H7 (cell line): ENCODE measurements around the gene TMEM174. TPM values are rescaled to one million over a fixed set of nuclear protein-coding genes. Genes with fewer than 3 reads are reported as not detected.
A peak's percentile ranks its signal among the peaks of the same experiment; 100 is the strongest.

Experiments used
- DNase-seq: peaks from one replicate; pipeline ENCODE4 v3.0.0; 2012
- H3K27me3 ChIP-seq: 2 replicates; pipeline ENCODE4 v1.6.0; 2011; ENCODE audit warnings: mild to moderate bottlenecking, low read length; ENCODE audit not compliant: control insufficient read depth, insufficient read depth
- H3K36me3 ChIP-seq: replicated peaks from 2 replicates; pipeline ENCODE4 v1.5.1; 2011; ENCODE audit warnings: low read length; ENCODE audit not compliant: control insufficient read depth, insufficient read depth
- H3K4me3 ChIP-seq: 2 replicates; pipeline ENCODE4 v1.5.1; 2011; ENCODE audit warnings: low read depth, mild to moderate bottlenecking, control low read depth, low read length, moderate library complexity; ENCODE audit not compliant: insufficient read depth
- total RNA-seq: library from RNA; depleted of rRNA; stranded (reverse); fragments of >200 nt; shearing (Covaris generic); gene quantifications from 2 replicates; pipeline ENCODE4 v1.2.3, GENCODE V29; 2014

Gene TMEM174
- total RNA-seq, 1 experiment from 2014 or later: not detected

GRCh38 chr5:73142035-73142434 is 31.0 kb upstream of the TMEM174 start:
- Histone ChIP-seq H3K27me3 (no peaks in the 10 kb centered on the region), H3K36me3 (no peaks in the 10 kb centered on the region), H3K4me3 (no peak overlapping the region)
- no peak for DNase-seq

GRCh38 chr5:73143716-73144115 is 29.3 kb upstream of the TMEM174 start:
- H3K4me3 ChIP-seq: no peak overlapping the region
- H3K36me3 ChIP-seq: no peaks in the 10 kb centered on the region
- DNase-seq: no peak
- H3K27me3 ChIP-seq: no peaks in the 10 kb centered on the region

- no peaks in the 10 kb centered on the region for H3K36me3 ChIP-seq
- no peak overlapping the region for H3K4me3 ChIP-seq
- no peaks in the 10 kb centered on the region for H3K27me3 ChIP-seq
- DNase-seq: no peak
Measured at GRCh38 chr5:73149540-73149939, 23.5 kb upstream of the TMEM174 start.

GRCh38 chr5:73150876-73151275 is 22.1 kb upstream of the TMEM174 start:
- Histone ChIP-seq H3K4me3 (no peak overlapping the region), H3K36me3 (no peaks in the 10 kb centered on the region), H3K27me3 (no peaks in the 10 kb centered on the region)
- no peak for DNase-seq

- no peaks in the 10 kb centered on the region for H3K27me3 ChIP-seq
- H3K36me3 ChIP-seq: no peaks in the 10 kb centered on the region
- no peak for DNase-seq
- H3K4me3 ChIP-seq: no peak overlapping the region
Measured at GRCh38 chr5:73151766-73152410, 21.1 kb upstream of the TMEM174 start.

GRCh38 chr5:73152411-73153388 is 20.3 kb upstream of the TMEM174 start:
- Histone ChIP-seq H3K27me3 (no peaks in the 10 kb centered on the region), H3K4me3 (no peak overlapping the region), H3K36me3 (no peaks in the 10 kb centered on the region)
- peak; percentile 54 for DNase-seq

GRCh38 chr5:73153513-73153912 is 19.5 kb upstream of the TMEM174 start:
- H3K36me3 ChIP-seq: no peaks in the 10 kb centered on the region
- DNase-seq: no peak

GRCh38 chr5:73154208-73155006 is 18.6 kb upstream of the TMEM174 start:
- no peak overlapping the region for H3K4me3 ChIP-seq
- no peaks in the 10 kb centered on the region for H3K27me3 ChIP-seq
- H3K36me3 ChIP-seq: no peaks in the 10 kb centered on the region
- DNase-seq: no peak

More at GRCh38 chr5:73153513-73153912, 19.5 kb upstream of the TMEM174 start:
- Histone ChIP-seq H3K27me3 (no peaks in the 10 kb centered on the region), H3K4me3 (no peak overlapping the region)

- H3K36me3 ChIP-seq: no peaks in the 10 kb centered on the region
- no peaks in the 10 kb centered on the region for H3K27me3 ChIP-seq
- no peak overlapping the region for H3K4me3 ChIP-seq
- DNase-seq: no peak
Measured at GRCh38 chr5:73155271-73156222, 17.4 kb upstream of the TMEM174 start.

GRCh38 chr5:73157414-73158303 is 15.3 kb upstream of the TMEM174 start:
- Histone ChIP-seq H3K36me3 (no peaks in the 10 kb centered on the region), H3K4me3 (no peak overlapping the region), H3K27me3 (no peaks in the 10 kb centered on the region)
- DNase-seq: no peak

- Histone ChIP-seq H3K27me3 (no peaks in the 10 kb centered on the region), H3K4me3 (no peak overlapping the region), H3K36me3 (no peaks in the 10 kb centered on the region)
- DNase-seq: no peak
Measured at GRCh38 chr5:73158313-73158712, 14.7 kb upstream of the TMEM174 start.

- no peak for DNase-seq
- H3K36me3 ChIP-seq: no peaks in the 10 kb centered on the region
- no peak overlapping the region for H3K4me3 ChIP-seq
- no peaks in the 10 kb centered on the region for H3K27me3 ChIP-seq
Measured at GRCh38 chr5:73160239-73160671, 12.7 kb upstream of the TMEM174 start.

GRCh38 chr5:73170522-73170921 is 2.5 kb upstream of the TMEM174 start:
- no peaks in the 10 kb centered on the region for H3K36me3 ChIP-seq
- no peaks in the 10 kb centered on the region for H3K27me3 ChIP-seq
- DNase-seq: peak; percentile 39
- H3K4me3 ChIP-seq: no peak overlapping the region
